HCT116 (cell line): ENCODE results near the gene P3H4. TPM values are rescaled to one million over a fixed set of nuclear protein-coding genes. Genes with fewer than 3 reads are reported as not detected.

Experiments
- ATAC-seq: fragments of 200-7000 bp; cut with Tn5 transposase; 2 replicates; pipeline ENCODE4 v1.9.1; 2020; ENCODE audit warnings: mild to moderate bottlenecking, moderate library complexity
- BruUV-seq: library from RNA; stranded (reverse); fragments of 400-500 nt; replicated peaks from 2 replicates; lab custom pipeline; 2021; lab: Mats Ljungman, UMichigan
- CTCF ChIA-PET: fragments of 300-600 bp; sonication (Branson Sonifier 250); formaldehyde crosslinking; loops from one replicate; lab custom pipeline; 2021; ENCODE audit warnings: antibody characterized with exemption; lab: Charles Lee
- POLR2A ChIA-PET: fragments of 300-600, 350-600 bp; sonication (Branson Sonifier 250); formaldehyde crosslinking; loops from one replicate; lab custom pipeline; 2021; ENCODE audit warnings: antibody characterized with exemption; lab: Charles Lee
- RAD21 ChIA-PET, 2 experiments: fragments of 300-600 bp; sonication (Branson Sonifier 250); formaldehyde crosslinking; loops; one replicate each; lab custom pipeline; 2023; ENCODE audit warnings: low total read pairs in 2 of 2; ENCODE audit not compliant: uncharacterized antibody in 2 of 2, unreplicated experiment in 2 of 2, low non-redundant PET in 1 of 2; lab: Charles Lee
- DNase-seq: peaks from one replicate; pipeline ENCODE4 v3.0.0-alpha.2; 2010; ENCODE audit warnings: low read depth, low spot score
- H2AFZ ChIP-seq: fragments of 200-600 bp; shearing (Covaris generic), sonication (generic); 2 replicates; pipeline ENCODE4 v1.6.1; 2017; ENCODE audit warnings: low read depth, mixed run types, mixed read lengths, antibody characterized with exemption, low read length; ENCODE audit not compliant: poor library complexity, severe bottlenecking
- H3K27ac ChIP-seq: 2 replicates; pipeline ENCODE4 v1.5.1; 2012; ENCODE audit warnings: low read depth, low read length
- H3K27me3 ChIP-seq: fragments of 200-600 bp; sonication (generic); 2 replicates; pipeline ENCODE4 v1.6.1; 2016; ENCODE audit warnings: mixed run types, low read length, mixed read lengths; ENCODE audit not compliant: insufficient read depth
- H3K36me3 ChIP-seq, 2 experiments: fragments of 200-500 bp in 1 of 2; fragments of 200-600 bp in 1 of 2; sonication (Bioruptor generic) in 1 of 2; sonication (generic) in 1 of 2; 2 replicates each; pipeline versions ENCODE4 v1.5.1 to v1.6.1; 2014 to 2016; ENCODE audit warnings: low read length in 2 of 2, inconsistent platforms in 1 of 2, mixed read lengths in 1 of 2, mixed run types in 1 of 2; ENCODE audit not compliant: insufficient read depth in 2 of 2, control insufficient read depth in 1 of 2
- H3K4me1 ChIP-seq, 2 experiments: fragments of 200-600 bp in 1 of 2; sonication (generic) in 1 of 2; 2 replicates each; pipeline versions ENCODE4 v1.5.1 to v1.6.1; 2012 to 2017; ENCODE audit warnings: low read length in 2 of 2, inconsistent platforms in 1 of 2, mild to moderate bottlenecking in 1 of 2, mixed read lengths in 1 of 2, mixed run types in 1 of 2, moderate library complexity in 1 of 2; ENCODE audit not compliant: insufficient read depth in 2 of 2, control insufficient read depth in 1 of 2
- H3K4me2 ChIP-seq: fragments of 200-600 bp; sonication (generic); 2 replicates; pipeline ENCODE4 v1.6.1; 2017; ENCODE audit warnings: mixed run types, low read length, mixed read lengths
- H3K4me3 ChIP-seq, 2 experiments: fragments of 200-600 bp in 1 of 2; sonication (generic) in 1 of 2; replicated peaks in 1 of 2; 2 replicates each; pipeline ENCODE4 v1.5.1; 2011 to 2016; ENCODE audit warnings: low read length in 2 of 2, control low read depth in 1 of 2, low read depth in 1 of 2, mild to moderate bottlenecking in 1 of 2, mixed read lengths in 1 of 2, mixed run types in 1 of 2
- H3K79me2 ChIP-seq: fragments of 200-600 bp; sonication (generic); 2 replicates; pipeline ENCODE4 v1.6.1; 2017; ENCODE audit warnings: mild to moderate bottlenecking, mixed run types, low read length, moderate library complexity, mixed read lengths; ENCODE audit not compliant: insufficient read depth
- H3K9ac ChIP-seq: fragments of 200-600 bp; sonication (generic); 2 replicates; pipeline ENCODE4 v1.6.1; 2016; ENCODE audit warnings: low read length, mixed read lengths
- H3K9me2 ChIP-seq: fragments of 200-600 bp; sonication (generic), shearing (Covaris generic); 2 replicates; pipeline ENCODE4 v1.6.1; 2017; ENCODE audit warnings: mixed run types, mild to moderate bottlenecking, moderate library complexity; ENCODE audit not compliant: insufficient read depth
- H3K9me3 ChIP-seq, 2 experiments: fragments of 200-500 bp in 1 of 2; fragments of 200-600 bp in 1 of 2; sonication (Bioruptor generic) in 1 of 2; sonication (generic) in 1 of 2; 2 replicates each; pipeline ENCODE4 v1.6.1; 2014 to 2017; ENCODE audit warnings: low read length in 2 of 2, mixed read lengths in 2 of 2, inconsistent platforms in 1 of 2, low read depth in 1 of 2, mild to moderate bottlenecking in 1 of 2, mixed run types in 1 of 2, moderate library complexity in 1 of 2; ENCODE audit not compliant: control insufficient read depth in 1 of 2, insufficient read depth in 1 of 2
- H4K20me1 ChIP-seq: fragments of 200-600 bp; sonication (generic), shearing (Covaris generic); 2 replicates; pipeline ENCODE4 v1.6.1; 2017; ENCODE audit warnings: mixed run types, mild to moderate bottlenecking, moderate library complexity; ENCODE audit not compliant: insufficient read depth
- ATF3 ChIP-seq: IDR thresholded peaks from 2 replicates; pipeline ENCODE4 v1.6.1; 2012
- CBX3 ChIP-seq: IDR thresholded peaks from 2 replicates; pipeline ENCODE4 v1.6.1; 2012; ENCODE audit warnings: low read depth
- CEBPB ChIP-seq: IDR thresholded peaks from 2 replicates; pipeline ENCODE4 v1.6.1; 2012; ENCODE audit warnings: low read depth
- EGR1 ChIP-seq: IDR thresholded peaks from 2 replicates; pipeline ENCODE4 v1.6.1; 2012; ENCODE audit warnings: low read depth
- ELF1 ChIP-seq: IDR thresholded peaks from 2 replicates; pipeline ENCODE4 v1.6.1; 2012; ENCODE audit warnings: low read depth, borderline replicate concordance
- EZH2 ChIP-seq: fragments of 200-600 bp; sonication (generic); IDR thresholded peaks from 2 replicates; pipeline ENCODE4 v1.6.1; 2017; ENCODE audit warnings: antibody characterized with exemption, mixed run types
- EZH2phosphoT487 ChIP-seq: fragments of 200-600 bp; IDR thresholded peaks from 2 replicates; pipeline ENCODE4 v1.6.1; 2018; ENCODE audit warnings: antibody characterized with exemption, borderline replicate concordance
- FOSL1 ChIP-seq: IDR thresholded peaks from 2 replicates; pipeline ENCODE4 v1.6.1; 2012; ENCODE audit warnings: low read depth
- JUND ChIP-seq: IDR thresholded peaks from 2 replicates; pipeline ENCODE4 v1.6.1; 2012
- MAX ChIP-seq: IDR thresholded peaks from 2 replicates; pipeline ENCODE4 v1.6.1; 2012
- POLR2A ChIP-seq: IDR thresholded peaks from 2 replicates; pipeline ENCODE4 v1.7.0; 2011; ENCODE audit warnings: borderline replicate concordance; ENCODE audit not compliant: insufficient read depth, insufficient read length; ENCODE audit errors: extremely low read depth
- POLR2AphosphoS5 ChIP-seq: IDR thresholded peaks from 2 replicates; pipeline ENCODE4 v1.6.1; 2011; ENCODE audit warnings: mild to moderate bottlenecking, low read depth, low read length, moderate library complexity
- RAD21 ChIP-seq: IDR thresholded peaks from 2 replicates; pipeline ENCODE4 v1.6.1; 2012; ENCODE audit warnings: low read depth, mild to moderate bottlenecking
- SIN3A ChIP-seq: IDR thresholded peaks from 2 replicates; pipeline ENCODE4 v1.6.1; 2012; ENCODE audit warnings: low read depth
- SRF ChIP-seq: IDR thresholded peaks from 2 replicates; pipeline ENCODE4 v1.6.1; 2012; ENCODE audit warnings: low read depth
- TCF7L2 ChIP-seq: IDR thresholded peaks from 2 replicates; pipeline ENCODE4 v1.7.0; 2011; ENCODE audit warnings: borderline replicate concordance, inconsistent platforms; ENCODE audit not compliant: insufficient read depth, insufficient read length; ENCODE audit errors: extremely low read depth
- YY1 ChIP-seq: IDR thresholded peaks from 2 replicates; pipeline ENCODE4 v1.6.1; 2011; ENCODE audit warnings: low read length, low read depth, moderate library complexity, mild to moderate bottlenecking; ENCODE audit not compliant: insufficient replicate concordance; ENCODE audit errors: extremely low read depth
- ZBTB33 ChIP-seq: IDR thresholded peaks from 2 replicates; pipeline ENCODE4 v1.6.1; 2011; ENCODE audit warnings: mild to moderate bottlenecking, low read length, moderate library complexity; ENCODE audit not compliant: insufficient replicate concordance; ENCODE audit errors: extremely low read depth
- ZFX ChIP-seq: fragments of 450-650 bp; IDR thresholded peaks from 2 replicates; pipeline ENCODE4 v1.6.1; 2017
- intact Hi-C: fragments of 100-400 bp; cut with micrococcal nuclease; formaldehyde crosslinking; loops from 2 replicates; pipeline ENCODE4 v1.10.0; 2022
- total RNA-seq: library from RNA; stranded (reverse); gene quantifications from one replicate; pipeline ENCODE4 v1.2.1, GENCODE V29; 2021; ENCODE audit not compliant: unreplicated experiment

P3H4 gene
- total RNA-seq, 1 experiment from 2014 or later: 23.4 TPM

- Histone ChIP-seq H3K4me1 (peaks cover 70 to 91% of the 10 kb centered on the region in 2 experiments), H3K4me2 (peak overlapping the region; percentile 58; the same call in 1 of the 2 replicates), H2AFZ (no peak overlapping the region), H3K27me3 (no peaks in the 10 kb centered on the region), H3K9me3 (no peaks in the 10 kb centered on the region), H3K27ac (peak overlapping the region; percentile 47; the same call in 1 of the 2 replicates), H4K20me1 (no peaks in the 10 kb centered on the region), H3K4me3 (no peak overlapping the region), H3K36me3 (no peaks in the 10 kb centered on the region), H3K9ac (no peak overlapping the region), H3K9me2 (no peaks in the 10 kb centered on the region), H3K79me2 (peaks cover 81% of the 10 kb centered on the region)
- intact Hi-C loops: no loop called here
- no peak for DNase-seq
- no peak for TF ChIP-seq SIN3A
- TF ChIP-seq POLR2AphosphoS5: no peak
- TF ChIP-seq TCF7L2: no peak
- TF ChIP-seq SRF: no peak
- ATAC-seq: no peak
- ChIA-PET RAD21 (no interaction called here), CTCF (no interaction called here), POLR2A (interaction anchor here (1.6 kb wide), 1 partner anchor 13 kb away, joined by 5 read pairs; no protein-coding TSS in a partner anchor)
- no TSS peak for BruUV-seq
Observed at GRCh38 chr17:41779954-41780353, 31.8 kb downstream of the P3H4 start.

- H3K4me3 ChIP-seq: no peak overlapping the region
- peak overlapping the region; percentile 86 for H3K27ac ChIP-seq
- H3K79me2 ChIP-seq: peaks cover 75% of the 10 kb centered on the region
- BruUV-seq: no TSS peak
- H3K9ac ChIP-seq: peak overlapping the region; percentile 32
- POLR2A ChIA-PET: interaction anchor here (0.8 to 3.4 kb wide), 4 partner anchors 8 to 87 kb away, joined by 3 to 36 read pairs (median 6); partner anchors contain the start of gene JUP
- no peaks in the 10 kb centered on the region for H3K27me3 ChIP-seq
- peaks cover 76 to 91% of the 10 kb centered on the region in 2 experiments for H3K4me1 ChIP-seq
- intact Hi-C loops: no loop called here
- H3K9me3 ChIP-seq: no peaks in the 10 kb centered on the region
- H3K36me3 ChIP-seq: no peaks in the 10 kb centered on the region
- H3K4me2 ChIP-seq: peak overlapping the region; percentile 58
- ATAC-seq (peak; percentile 22), DNase-seq (no peak)
- no peaks in the 10 kb centered on the region for H3K9me2 ChIP-seq
- H4K20me1 ChIP-seq: no peaks in the 10 kb centered on the region
- RAD21 ChIA-PET: interaction anchor here in 1 of 2 experiments (2.5 kb wide), 1 partner anchor 8 kb away, joined by 8 read pairs; the partner anchor contains the start of gene JUP
- no peak overlapping the region for H2AFZ ChIP-seq
- CTCF ChIA-PET: interaction anchor here (1.0 to 3.0 kb wide), 3 partner anchors 8 to 182 kb away, joined by 3 to 35 read pairs (median 6); partner anchors contain the start of gene JUP
- no peak for TF ChIP-seq CEBPB
- no peak for TF ChIP-seq POLR2AphosphoS5
- no peak for TF ChIP-seq EZH2
- no peak for TF ChIP-seq JUND
- TF ChIP-seq ATF3: no peak
- no peak for TF ChIP-seq RAD21
- TF ChIP-seq CBX3: no peak
- no peak for TF ChIP-seq FOSL1
- TF ChIP-seq SRF: no peak
- TF ChIP-seq ELF1: no peak
- no peak for TF ChIP-seq EGR1
- TF ChIP-seq EZH2phosphoT487: no peak
- TF ChIP-seq SIN3A: no peak
- no peak for TF ChIP-seq POLR2A
- no peak for TF ChIP-seq TCF7L2
- TF ChIP-seq YY1: no peak
- TF ChIP-seq MAX: no peak
- no peak for TF ChIP-seq ZFX
- no peak for TF ChIP-seq ZBTB33
- TF ChIP-seq, all 23 proteins: peak for 0
Observed at GRCh38 chr17:41777574-41778188, 34.1 kb downstream of the P3H4 start.
